Endometrium (tissue), 2 donors: ENCODE measurements around the gene SMIM26.
"Not testable (repeated sequence)": the region's sequence is repeated elsewhere in the genome, so short reads cannot be mapped to it uniquely, and the experiment has no call there.

ENCODE experiments used
- FAIRE-seq: peaks from 2 replicates; lab custom pipeline; 2012; peaks lifted over from hg19 to GRCh38; lab: Jason Lieb, UNC
- donor health status: control.
- donor health status: control.

The SMIM26 gene

GRCh38 chr20:18566892-18567738, at the start of gene SMIM26:
TSS of gene SMIM26 (plus strand) at chr20:18567432. CDS start at chr20:18567479, 47 bp downstream.
- peak; percentile 72 for FAIRE-seq

- FAIRE-seq: not testable (repeated sequence)
Observed at GRCh38 chr20:18522066-18522465, 45.2 kb upstream of the SMIM26 start.

- FAIRE-seq: no peak
Observed at GRCh38 chr20:18523066-18523465, 44.2 kb upstream of the SMIM26 start.

- FAIRE-seq: no peak
Observed at GRCh38 chr20:18524646-18525045, 42.6 kb upstream of the SMIM26 start.

GRCh38 chr20:18526761-18527160, 40.5 kb upstream of the SMIM26 start:
- FAIRE-seq: not testable (repeated sequence)

DNA sequence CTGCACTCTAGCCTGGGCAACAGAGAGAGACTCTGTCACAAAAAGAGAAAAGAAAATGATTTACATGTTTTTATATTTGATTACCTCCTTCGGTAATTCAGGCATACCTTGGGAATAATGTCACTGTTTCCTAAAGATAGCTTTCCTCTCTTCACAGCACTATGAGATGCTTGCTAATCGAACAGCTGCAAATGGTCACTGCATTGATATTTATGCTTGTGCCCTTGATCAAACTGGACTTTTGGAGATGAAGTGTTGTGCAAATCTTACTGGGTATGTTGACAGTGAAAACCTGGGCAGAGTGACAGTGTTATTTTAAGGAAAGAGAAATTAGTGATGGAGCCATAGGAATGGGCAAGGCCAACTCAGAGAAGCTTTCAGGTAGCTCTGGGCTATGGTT, 39.9 kb upstream of the SMIM26 start:
- FAIRE-seq: no peak

DNA sequence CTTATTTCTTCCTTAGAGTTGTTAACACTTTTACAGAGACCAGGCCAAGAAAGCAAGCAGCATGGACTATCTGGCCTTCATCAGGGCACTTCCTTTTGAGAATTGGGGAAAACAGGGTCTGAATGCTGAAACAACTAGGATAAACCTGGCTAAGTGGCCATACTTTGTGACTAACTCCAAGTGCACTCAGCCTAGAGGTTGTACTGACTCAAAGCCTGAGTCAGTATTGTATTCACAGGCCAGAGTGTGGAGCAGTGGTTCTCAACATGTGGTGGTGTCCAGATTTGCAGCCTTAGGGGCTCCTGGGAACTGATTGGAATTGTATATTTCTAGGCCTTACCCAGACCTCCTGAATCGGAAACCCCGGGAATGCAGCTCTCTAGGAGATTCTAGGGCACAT, 39.4 kb upstream of the SMIM26 start:
- no peak for FAIRE-seq

- FAIRE-seq: no peak
Observed at GRCh38 chr20:18529041-18529440, 38.2 kb upstream of the SMIM26 start.

GRCh38 chr20:18532626-18533025, 34.6 kb upstream of the SMIM26 start:
- FAIRE-seq: no peak

DNA sequence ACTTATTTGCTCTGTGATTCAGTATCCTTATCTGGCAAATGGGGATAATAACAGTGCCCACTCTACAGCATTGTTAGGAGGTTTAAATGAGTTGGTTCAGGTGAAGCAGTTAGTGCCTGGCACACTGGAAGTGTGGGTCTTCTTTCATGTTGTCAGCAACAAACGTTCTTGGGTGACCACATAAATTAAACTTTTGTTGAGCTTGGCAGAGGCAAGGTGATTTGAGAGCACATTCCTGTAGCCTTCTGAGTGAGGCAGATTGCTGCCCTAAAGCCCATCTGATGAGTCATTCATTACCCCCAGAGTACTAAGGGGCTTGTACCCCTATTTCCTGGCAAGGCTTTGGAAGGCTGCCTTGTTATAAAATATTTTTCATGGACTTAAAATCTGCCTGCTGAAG, 33.7 kb upstream of the SMIM26 start:
- FAIRE-seq: no peak

- no peak for FAIRE-seq
Observed at GRCh38 chr20:18533978-18534644, 33.1 kb upstream of the SMIM26 start.

- FAIRE-seq: no peak
Observed at GRCh38 chr20:18537651-18538050, 29.6 kb upstream of the SMIM26 start.

- FAIRE-seq: no peak
Observed at GRCh38 chr20:18541741-18542140, 25.5 kb upstream of the SMIM26 start.

DNA sequence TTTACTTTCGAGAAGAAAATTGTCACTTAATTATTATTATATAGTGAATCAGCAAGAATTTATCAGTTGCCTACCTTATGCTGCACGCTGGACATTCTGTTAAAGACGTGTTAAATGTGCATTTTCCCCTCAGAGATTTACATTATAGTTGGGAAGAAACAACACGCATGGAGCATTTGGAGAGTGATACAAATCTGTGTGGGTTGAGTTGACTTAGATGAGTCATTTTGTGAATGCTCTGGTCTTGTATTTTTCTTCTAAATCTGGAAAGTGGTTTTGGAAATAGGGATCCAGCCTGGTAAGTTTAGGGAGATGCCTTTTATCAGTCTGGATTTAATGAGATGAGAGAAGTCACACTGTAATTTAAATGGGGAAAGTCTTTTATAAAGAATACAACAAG, 24.0 kb upstream of the SMIM26 start:
- no peak for FAIRE-seq

DNA sequence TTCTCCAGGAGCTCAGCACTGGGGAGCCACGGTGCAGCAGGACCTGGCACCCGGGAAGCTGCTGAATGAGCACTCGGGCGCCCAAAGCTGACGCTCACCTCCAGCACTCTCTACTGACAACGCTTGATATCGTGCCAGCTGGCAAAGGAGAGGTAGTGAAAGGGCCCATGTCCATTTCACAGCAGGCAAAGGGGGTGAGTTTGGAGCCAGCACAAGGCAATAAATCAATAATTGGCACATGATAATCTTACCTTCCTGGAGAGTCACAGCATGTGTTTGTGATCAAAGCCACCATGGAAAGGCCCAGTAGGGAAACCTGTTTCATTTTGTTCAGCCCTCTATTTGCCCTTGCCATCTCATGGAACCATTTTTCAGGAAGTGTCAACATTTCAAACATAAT, 23.3 kb upstream of the SMIM26 start:
- FAIRE-seq: no peak

- FAIRE-seq: no peak
Observed at GRCh38 chr20:18545566-18545965, 21.7 kb upstream of the SMIM26 start.

DNA sequence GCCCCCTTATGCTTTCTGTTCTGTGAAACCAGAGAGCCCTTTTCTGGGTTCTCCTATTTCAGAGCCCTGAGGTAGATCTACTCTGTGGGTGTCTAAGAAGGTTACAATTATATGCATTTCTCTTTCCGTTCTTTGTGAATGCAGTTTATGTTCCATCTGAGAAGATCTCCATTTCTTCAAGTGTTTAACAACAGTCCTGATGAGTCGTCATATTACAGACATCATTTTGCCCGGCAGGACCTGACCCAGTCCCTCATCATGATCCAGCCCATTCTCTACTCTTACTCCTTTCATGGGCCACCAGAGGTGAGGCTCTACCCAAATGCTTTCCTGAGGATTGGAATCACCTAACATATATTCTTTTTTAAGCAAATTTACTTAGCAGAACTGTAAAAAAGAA, 18.8 kb upstream of the SMIM26 start:
- FAIRE-seq: no peak

DNA sequence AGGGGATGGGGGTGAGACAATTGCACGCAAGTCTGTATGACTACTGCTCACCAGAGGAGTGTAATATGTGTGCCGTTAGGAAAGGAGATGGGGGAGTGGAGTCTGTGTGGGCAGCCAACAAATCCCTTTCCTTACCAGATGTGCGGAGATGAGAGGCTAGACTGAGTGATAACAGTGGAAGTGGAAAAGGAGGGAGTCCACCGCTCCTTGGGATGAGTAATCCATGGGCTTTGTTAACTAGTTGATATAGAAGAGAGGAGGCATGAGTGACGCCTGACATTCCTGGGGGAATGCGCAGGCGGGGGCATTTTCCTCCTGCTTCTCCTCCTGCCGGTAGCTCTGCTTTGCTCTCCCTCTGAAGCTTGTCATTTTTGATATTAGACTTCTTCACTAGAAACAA, 13.5 kb upstream of the SMIM26 start:
- no peak for FAIRE-seq

- no peak for FAIRE-seq
Observed at GRCh38 chr20:18567739-18568091, 483 bp downstream of the SMIM26 start.

DNA sequence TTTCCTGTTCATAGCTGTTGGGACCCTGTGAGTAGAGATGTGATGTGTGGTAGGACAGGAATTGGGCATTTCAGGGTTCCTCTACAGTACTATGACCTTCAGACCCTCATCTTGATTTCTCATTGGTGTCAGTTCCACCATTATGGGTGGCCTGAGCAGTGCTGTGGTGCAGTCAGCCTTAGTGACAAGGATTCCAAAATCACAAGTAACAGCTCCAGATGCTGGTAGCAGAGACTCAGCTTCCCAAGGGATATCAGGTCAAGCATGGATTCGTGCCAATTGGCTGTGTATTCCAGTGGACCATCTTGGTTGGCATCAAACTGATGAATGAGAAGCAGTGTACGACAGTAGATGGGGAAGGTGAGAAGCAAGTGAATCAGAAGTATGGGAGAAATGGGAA, 3.8 kb downstream of the SMIM26 start:
- FAIRE-seq: no peak

GRCh38 chr20:18571578-18571977, 4.3 kb downstream of the SMIM26 start:
- no peak for FAIRE-seq

DNA sequence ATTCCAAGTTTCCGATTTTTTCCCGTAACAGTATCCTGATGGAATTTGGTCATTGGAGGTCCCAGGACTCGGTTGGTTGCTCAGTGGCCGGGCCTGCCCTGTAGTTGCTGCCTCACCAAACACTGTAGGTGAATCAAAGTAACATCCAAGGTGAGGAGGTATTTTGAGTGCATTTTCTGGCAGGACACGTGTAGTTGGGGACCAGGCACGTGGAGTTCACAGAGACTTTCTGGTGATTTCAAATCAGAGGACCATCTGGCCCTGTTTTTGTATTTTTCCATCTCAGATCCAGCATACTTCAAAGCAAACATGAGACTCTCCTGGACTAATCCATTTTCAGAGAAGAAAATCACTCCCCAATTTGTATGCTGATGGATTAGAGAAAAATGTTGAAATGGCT, 10.7 kb downstream of the SMIM26 start:
- no peak for FAIRE-seq

DNA sequence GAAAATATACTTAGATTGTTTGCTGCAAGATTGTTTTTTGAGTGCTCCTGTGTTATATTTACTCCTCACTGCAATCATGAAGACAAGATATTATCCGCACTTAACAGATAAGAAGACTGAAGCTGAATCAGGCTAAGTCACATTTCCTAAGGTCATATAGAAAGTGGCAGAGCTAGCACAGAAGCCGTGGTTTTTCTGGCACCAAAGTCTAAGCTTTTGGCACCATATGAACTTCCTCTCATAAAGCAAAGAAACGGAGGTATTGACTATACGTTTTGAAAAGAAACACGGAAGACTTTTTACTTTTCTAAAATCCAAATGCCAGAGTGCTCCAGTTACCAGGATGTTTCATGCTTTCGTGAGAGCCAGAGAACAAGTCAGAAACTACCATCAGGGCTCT, 11.3 kb downstream of the SMIM26 start:
- FAIRE-seq: no peak

DNA sequence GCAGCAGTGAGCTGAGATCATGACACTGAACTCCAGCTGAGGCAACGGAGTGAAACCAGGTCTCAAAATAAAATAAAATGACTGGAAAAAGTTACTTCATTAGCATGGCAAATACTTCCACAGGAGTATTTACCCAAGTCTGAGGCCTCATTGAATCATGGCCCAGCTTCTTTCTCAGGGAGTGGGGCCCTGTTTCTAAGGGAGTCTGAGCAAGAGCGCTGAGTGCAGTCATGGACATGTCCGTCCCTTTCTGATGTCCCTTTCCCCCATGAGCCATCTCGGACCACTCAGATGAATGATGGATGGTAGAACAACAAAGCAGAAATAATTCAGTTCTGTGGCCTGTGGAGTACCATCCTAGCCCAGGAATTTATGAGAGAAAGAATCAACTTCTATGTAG, 12.8 kb downstream of the SMIM26 start:
- FAIRE-seq: no peak
